ENCODE results near the gene MAP7.
A peak's percentile ranks its signal among the peaks of the same experiment; 100 is the strongest.

Gene MAP7

GRCh38 chr6:136420853-136421252 lies 129.4 kb downstream of the MAP7 start:
- no peak for DNase-seq (ENCODE audit: low spot score)
- TF ChIP-seq, protein P1, sequence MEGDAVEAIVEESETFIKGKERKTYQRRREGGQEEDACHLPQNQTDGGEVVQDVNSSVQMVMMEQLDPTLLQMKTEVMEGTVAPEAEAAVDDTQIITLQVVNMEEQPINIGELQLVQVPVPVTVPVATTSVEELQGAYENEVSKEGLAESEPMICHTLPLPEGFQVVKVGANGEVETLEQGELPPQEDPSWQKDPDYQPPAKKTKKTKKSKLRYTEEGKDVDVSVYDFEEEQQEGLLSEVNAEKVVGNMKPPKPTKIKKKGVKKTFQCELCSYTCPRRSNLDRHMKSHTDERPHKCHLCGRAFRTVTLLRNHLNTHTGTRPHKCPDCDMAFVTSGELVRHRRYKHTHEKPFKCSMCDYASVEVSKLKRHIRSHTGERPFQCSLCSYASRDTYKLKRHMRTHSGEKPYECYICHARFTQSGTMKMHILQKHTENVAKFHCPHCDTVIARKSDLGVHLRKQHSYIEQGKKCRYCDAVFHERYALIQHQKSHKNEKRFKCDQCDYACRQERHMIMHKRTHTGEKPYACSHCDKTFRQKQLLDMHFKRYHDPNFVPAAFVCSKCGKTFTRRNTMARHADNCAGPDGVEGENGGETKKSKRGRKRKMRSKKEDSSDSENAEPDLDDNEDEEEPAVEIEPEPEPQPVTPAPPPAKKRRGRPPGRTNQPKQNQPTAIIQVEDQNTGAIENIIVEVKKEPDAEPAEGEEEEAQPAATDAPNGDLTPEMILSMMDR (IDR thresholded peaks at IDR 0.05; ENCODE audit: borderline replicate concordance, control extremely low read depth, extremely low read depth, insufficient read depth, missing control alignments) = no peak
- in situ Hi-C loops (cut with MboI; ENCODE audit: low sequenced_read_pairs, unreplicated experiment) = no loop called here

DNA sequence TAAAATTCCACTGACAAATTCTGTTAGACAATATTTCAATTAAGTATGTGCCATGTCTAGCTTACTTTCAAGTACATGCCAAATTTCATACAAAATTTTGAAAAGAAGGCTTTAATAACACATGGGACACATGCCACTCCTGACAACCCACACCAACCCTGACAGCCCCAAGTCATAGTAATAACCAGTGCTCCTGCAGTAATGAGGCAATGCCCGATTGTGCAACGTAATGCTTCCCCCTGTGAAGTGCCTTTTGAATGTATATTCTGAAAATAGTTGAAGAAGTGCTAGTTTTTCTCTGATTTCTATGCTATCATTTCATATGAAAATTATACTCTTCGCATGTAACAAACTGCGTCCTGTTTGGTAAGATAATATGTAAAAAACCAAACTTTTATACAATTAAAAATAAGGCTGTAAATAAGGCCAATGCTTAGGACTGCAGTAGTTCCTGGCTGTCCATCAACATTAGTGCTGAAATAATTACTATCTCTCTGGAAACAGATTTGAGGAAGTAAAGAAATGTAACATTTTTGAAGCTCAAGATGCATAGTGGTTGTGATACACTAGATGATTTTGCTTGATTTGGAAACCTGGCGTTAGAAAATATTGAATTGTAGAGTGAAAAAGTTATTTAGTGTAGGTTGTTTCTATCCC lies 134.7 kb downstream of the MAP7 start:
- no peak for DNase-seq (ENCODE audit: low spot score)
- TF ChIP-seq, protein P1 (IDR thresholded peaks at IDR 0.05; ENCODE audit: borderline replicate concordance, control extremely low read depth, extremely low read depth, insufficient read depth, missing control alignments) = no peak
- in situ Hi-C loops (cut with MboI; ENCODE audit: low sequenced_read_pairs, unreplicated experiment) = no loop called here

DNA sequence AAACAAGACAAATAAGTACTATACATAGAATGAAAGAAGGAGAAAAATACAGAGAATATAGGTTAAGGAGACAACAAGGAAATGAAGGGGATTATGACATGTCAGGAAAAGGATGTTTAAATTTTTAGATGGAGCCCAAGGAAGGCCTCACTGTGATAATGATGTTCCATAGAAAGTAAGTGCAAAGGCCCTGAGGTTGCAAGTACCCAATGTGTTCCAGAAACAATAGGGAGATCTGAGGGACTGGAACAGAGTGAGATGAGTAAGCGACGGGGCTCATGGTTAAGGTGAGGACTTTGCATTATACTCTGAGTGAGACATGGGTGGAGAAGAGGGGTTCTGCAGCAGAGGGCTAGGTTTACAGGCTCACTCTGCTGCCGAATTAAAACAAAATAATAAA lies 137.8 kb downstream of the MAP7 start:
- no peak for DNase-seq (ENCODE audit: low spot score)
- TF ChIP-seq, protein P1 (IDR thresholded peaks at IDR 0.05; ENCODE audit: borderline replicate concordance, control extremely low read depth, extremely low read depth, insufficient read depth, missing control alignments) = no peak
- in situ Hi-C loops (cut with MboI; ENCODE audit: low sequenced_read_pairs, unreplicated experiment) = no loop called here

- DNase-seq (ENCODE audit: low spot score) = no peak
- TF ChIP-seq, protein P1 (IDR thresholded peaks at IDR 0.05; ENCODE audit: borderline replicate concordance, control extremely low read depth, extremely low read depth, insufficient read depth, missing control alignments) = no peak
- in situ Hi-C loops (cut with MboI; ENCODE audit: low sequenced_read_pairs, unreplicated experiment) = no loop called here
Observed at GRCh38 chr6:136411453-136412354, 138.5 kb downstream of the MAP7 start.

DNA sequence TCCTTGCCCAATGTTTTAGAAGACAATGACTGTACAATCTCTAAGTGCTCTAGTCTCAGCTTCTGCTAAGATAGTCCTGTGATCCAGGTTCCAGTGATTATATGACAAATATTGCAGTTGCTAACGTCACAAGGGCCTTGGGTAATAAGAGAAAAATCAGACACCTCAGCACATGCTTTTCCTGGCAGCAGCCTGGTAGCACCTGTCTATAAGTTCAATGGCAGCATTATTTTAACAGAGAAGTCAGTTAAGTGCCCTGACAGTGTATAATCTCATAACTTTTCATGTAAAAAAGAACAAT lies 139.2 kb downstream of the MAP7 start:
- TF ChIP-seq, protein P1 (IDR thresholded peaks at IDR 0.05; ENCODE audit: borderline replicate concordance, control extremely low read depth, extremely low read depth, insufficient read depth, missing control alignments) = no peak
- no peak for DNase-seq (ENCODE audit: low spot score)
- in situ Hi-C loops (cut with MboI; ENCODE audit: low sequenced_read_pairs, unreplicated experiment) = no loop called here

DNA sequence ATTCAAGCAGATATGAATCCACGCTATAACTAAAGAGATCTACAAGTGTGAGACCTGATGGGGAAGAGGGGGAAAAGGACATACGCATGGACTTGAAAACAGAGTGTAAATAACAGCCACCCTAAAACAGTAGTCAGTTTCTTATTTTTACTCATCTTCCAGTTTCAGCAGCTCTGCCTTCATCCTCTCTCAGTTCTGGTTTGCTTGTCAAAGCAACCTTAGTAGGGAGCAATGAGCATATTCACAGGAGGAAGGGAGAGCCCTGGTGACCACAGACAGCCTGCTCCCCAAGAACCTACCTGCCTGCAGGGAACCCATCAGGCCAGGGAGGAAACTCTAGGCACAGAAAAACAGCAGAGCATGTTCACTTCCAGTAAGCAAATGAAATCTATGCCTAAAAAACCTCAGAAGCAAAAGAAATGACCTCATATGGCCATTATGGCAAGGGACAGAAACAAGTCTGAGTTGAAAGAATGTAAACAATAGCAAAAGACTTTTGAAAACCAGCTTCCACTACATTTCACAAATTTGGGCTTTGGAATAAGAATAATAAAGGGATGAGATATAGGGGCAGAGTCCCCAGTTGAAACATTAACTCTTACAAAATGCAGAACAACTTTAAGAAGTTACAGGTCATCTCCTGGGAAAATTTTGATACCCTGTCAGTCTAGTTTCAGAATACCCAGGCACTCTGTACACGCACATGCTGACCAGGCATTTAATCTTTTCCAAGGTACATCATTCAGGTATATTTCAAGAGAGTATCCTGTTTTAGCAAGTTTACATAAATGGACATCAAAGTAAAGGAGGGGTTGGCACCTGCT lies 139.8 kb downstream of the MAP7 start:
- DNase-seq (ENCODE audit: low spot score) = peak; percentile 56
- in situ Hi-C loops (cut with MboI; ENCODE audit: low sequenced_read_pairs, unreplicated experiment) = no loop called here

More for the DNA sequence above, 139.8 kb downstream of the MAP7 start:
- TF ChIP-seq, protein P1 (IDR thresholded peaks at IDR 0.05; ENCODE audit: borderline replicate concordance, control extremely low read depth, extremely low read depth, insufficient read depth, missing control alignments) = no peak
